Activated CD4-positive, alpha-beta T cell treated with anti-CD3 and anti-CD28 coated beads, Interleukin-2, amount 50 U/mL, for 16 hours (primary cell): ENCODE data around the gene ARHGAP26.

Experiments
- DNase-seq: peaks from one replicate; pipeline ENCODE4 v3.0.0-alpha.2; 2020

ARHGAP26 gene

DNA sequence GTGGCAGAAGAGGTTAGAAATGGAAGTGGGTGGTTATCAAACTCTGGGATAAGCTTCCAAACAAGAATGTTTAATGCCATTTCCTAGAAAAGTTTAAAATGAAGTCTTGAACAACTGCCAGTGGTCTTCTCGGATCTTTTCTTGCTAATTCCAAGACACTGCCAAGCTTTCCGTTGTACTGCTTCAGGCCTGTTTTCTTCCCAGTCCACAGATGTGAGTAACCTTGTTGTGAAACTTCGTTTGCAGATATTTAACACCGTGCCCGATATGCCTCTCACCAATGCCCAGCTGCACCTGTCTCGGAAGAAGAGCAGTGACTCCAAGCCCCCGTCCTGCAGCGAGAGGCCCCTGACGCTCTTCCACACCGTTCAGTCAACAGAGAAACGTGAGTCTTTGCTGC lies 363.5 kb downstream of the ARHGAP26 start:
- DNase-seq, result no peak

DNA sequence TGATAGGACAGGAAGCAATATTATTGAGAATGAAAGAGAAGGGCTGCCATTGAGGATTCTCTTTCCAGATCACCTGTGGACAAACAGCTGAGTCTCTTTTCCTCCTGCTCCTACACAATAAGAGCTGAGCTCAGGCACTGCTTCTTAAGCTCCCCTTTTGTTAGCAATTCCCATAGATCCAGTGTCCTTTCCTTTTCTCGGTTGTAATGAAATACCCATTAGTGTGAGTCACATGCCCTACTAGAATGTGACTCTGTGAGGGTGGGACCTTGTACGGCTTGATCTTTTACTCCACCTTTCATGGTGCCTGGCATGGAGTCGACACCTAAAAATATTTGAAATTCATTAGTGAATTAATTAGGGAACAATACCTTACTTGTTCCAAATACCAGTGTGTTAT lies 364.1 kb downstream of the ARHGAP26 start:
- no peak for DNase-seq

DNA sequence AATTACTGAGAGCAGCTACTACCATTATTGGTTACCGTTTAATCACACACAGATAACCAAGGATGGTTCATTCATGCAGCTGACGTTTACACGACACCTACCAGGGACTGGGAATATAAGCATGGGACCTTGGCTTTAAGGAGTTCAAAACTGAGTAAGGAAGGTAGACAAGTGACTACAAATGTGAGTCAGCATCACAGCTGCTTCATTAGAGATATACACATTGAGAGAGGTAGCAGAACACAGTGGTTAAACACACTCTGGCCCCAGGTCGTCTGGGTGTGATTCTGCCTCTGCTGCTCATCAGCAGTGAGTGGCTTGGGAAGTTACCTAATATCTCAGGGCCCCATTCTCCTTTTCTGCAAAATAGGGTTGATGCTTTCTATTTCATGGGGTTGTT lies 364.7 kb downstream of the ARHGAP26 start:
- peak; percentile 19 for DNase-seq

DNA sequence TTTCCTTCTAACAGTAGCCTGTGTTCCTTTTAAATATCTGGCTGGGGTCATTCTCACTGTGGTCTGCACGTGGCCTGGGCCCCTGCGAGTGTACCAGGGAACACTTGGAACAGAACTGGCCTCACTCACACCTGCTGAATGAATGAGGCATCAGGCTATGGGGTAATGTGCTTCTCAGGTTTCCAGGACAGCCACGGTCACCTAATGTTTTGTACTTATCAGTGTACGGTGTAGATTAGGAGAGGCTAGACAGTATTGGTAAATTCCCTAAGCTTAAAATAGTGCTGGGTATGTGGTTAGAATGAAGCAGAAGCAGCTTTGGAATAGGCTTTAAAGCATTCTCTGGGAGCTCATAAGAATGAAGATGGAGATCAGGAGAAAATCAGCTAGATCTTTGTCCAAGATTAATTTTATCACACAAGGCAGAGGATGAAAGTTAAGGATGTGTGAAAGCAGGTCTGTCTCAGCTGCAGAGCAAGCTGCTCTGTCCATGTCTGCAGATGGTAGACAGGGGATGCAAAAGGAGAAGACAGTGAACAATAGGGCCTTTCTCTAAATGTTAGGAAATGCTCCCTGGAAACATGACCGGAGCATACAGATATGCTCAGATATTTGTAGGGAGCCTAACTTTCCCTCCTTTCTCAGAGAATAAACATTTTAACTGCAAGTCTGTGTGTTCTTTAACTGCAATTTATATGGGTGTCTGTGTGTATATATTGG lies 365.8 kb downstream of the ARHGAP26 start:
- no peak for DNase-seq

DNA sequence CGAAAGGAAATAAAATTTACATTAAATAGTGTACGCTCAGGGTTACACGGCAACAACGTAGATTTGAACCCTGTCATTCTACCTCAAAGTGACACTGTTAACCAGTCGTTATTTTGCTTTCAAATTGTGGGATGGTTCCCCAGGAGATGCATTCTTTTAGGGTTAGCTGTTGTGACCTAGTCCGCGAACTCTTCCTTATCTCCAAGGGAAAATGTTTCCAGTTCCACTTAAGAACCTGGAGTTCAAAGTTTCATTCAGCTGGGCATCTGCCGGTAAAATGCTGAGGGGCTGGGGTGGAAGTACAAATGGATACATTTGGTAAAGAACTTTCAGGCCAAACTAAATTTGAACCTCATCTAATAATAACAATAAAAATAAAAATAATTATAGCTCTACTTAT lies 368.7 kb downstream of the ARHGAP26 start:
- DNase-seq, result no peak

DNA sequence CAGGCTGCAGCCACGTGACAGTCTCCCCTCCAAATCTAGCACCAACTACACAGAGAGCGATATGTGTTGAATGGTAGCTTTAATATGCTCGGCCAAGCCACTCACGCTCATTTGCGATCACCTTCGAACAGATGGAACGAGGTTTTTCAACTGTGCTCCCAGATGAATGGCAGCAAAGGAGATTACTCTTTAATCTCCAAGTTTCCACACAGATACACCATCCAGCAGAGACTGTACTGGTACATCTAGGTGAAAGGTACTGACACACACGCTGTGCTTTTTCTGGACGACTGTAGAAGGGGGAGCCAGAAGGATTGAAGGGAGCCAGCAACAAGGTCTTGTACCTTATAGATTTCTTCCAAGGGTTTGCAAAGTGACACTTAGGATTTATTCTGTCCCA lies 369.4 kb downstream of the ARHGAP26 start:
- DNase-seq, result no peak

DNA sequence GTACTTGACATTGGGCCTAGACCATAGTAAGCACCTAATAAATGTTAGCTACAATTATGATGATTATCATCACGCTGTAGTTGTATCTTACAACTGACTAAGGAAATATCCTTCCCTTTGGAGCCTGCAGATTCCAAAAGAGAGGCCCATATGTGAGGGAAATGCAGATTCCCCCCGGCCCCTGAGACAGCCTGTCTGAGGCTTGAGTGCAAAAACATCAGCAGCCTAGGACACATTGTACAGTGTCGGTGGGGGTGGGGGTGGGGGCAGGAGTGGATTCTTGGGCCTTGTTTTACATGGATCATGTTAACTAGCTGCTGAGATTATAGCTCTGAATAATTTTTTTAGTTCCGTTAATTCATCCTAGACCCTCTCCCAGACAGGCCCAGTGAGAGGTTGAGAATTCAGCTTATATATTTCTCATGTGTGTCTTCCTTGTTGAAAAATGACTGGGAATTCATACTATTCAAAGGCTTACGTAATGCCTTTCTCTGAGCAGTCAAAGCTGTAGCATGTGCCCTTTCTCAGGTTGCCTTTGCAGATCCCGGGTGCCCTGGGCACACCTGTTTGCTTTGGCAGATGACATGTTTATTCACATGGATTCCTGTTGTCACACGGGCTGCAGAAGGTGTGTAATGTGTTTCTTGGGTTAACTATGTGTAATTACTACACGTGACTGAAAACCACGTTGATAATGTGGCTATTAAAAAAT lies 370.5 kb downstream of the ARHGAP26 start:
- DNase-seq, result no peak

DNA sequence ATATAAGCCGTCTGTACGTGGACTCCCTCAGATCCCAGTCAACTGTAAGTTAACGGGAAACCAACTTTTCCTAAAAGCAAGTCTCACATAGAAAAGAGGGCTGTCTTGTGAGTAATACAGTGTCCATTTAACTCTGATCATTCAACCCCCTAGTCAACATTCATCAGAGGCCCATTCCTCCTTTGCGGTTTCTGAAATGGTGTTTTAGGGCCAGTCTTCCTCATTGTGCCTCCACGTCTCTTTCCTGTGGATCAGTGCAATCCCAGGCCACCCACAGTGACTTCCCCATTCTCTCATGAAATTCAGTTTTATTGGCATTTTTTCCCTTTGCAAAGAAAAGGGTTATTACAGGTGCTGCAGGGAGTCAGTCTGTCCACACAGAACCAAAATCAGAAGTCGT lies 371.5 kb downstream of the ARHGAP26 start:
- no peak for DNase-seq

DNA sequence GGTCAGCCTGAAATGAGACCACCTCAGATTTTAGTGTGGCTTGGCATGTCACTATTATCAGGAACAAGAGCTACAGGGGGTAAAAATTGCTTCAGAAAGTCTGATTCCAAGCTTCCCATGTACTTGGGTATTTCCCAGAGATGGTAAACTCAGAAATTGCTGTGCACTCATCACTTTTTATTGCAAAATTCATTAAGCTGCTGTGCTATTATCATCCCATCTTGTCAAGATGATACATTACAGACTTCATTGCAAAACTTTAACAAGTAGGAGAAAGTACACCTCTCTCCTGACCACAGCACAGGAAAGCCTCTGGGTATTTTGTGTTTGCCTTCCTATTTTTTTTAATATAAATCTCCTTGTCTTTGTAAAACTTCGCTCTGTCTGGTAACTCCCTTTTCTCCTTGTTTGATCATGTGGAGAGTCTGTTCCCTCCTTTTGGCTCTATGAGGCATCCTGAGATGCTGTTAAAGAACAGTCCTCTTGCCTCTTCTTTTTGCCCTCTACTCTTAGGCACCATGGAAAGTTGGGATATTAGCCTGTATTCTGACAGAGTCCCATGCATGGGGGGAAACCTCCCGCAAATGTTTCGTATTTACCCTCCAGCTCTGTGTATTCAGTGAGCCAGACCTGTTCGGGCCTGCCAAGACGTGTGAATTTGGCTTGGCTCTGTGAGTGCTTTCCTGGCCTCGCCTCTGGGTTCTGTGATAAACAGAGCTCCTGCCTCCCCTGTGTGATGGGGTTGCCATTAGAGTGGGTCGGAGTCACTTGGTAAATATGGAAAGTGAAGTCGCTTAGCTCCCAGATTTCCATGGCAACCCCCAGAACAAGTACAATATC lies 372.6 kb downstream of the ARHGAP26 start:
- DNase-seq, result no peak

DNA sequence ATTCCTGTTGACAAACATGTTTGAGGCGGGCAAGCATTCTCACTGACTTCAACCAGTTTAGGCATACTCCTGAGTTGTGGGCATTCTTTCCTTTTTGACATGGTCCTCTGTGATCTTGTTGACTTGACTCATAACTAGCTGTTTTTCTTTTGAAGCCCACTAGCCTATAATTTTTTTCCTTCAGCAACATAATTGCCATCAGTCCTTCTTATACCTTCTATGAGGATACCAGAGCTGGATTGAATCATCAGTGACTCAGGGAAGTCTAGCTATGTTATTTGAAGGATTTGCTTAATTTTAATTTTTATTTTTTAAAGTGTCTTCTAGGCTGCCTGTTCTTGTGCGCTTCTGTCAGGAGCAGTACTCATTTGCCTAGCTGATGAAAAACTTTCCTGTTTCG lies 373.8 kb downstream of the ARHGAP26 start:
- DNase-seq, result no peak

DNA sequence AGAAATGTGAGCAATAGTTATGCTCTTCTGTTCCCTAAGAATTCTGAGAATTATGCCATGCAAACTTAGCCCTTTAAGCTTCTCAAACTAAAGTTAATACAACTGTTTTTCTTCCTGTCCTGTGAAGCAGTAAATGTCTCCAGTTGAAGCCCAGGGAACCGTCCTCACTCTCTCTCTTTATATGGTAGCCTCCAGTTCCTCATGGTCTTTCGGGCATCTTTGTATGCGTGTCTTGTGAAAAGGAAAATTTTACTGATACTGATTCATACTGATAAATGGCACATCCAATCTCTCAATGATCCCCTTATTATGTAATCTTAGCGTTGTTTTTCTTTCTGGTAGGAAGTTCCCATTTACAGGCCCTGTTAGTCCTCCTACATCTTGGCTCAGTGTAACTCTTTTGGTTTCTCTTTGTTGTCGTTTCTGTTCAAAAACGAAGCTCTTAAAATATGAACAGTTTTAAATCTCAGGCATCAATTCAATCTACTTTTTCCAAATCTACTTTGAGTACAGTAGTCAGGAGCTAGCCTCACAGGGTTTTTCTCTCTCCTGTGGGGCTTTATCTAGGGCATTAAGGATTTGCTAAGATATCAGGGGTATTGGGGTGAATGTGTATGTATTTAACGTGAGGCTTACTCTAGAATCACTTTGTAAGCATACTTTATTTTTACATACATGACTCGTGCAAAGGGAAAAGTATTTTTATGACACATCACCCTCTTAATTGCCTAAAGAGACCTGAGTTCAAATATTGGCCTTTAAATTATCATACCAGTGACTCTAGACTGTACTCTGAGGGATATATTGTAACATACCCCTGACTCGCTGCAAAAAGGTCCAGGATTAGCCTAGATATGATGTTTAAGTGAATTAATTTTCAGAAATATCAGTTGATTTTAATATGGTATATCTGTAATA lies 375.3 kb downstream of the ARHGAP26 start:
- DNase-seq, result no peak

DNA sequence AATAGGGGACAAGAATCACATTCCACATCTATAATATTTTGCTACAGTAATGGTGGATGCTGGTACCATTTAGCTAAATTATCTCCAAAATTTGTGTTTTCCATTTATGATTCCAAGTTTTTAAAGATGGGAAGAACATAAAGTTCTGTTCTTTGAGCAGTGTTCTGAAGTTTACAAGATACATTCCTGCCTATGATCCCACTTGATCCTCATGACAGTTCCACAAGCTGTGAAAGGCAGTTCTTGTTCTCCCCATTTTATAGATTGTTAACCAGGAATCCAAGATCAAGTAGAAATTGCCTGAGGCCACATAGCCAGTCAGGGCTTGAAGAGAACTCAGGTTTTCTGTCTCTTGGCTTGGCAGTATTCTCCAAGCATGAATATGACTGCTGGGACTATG lies 376.0 kb downstream of the ARHGAP26 start:
- no peak for DNase-seq

DNA sequence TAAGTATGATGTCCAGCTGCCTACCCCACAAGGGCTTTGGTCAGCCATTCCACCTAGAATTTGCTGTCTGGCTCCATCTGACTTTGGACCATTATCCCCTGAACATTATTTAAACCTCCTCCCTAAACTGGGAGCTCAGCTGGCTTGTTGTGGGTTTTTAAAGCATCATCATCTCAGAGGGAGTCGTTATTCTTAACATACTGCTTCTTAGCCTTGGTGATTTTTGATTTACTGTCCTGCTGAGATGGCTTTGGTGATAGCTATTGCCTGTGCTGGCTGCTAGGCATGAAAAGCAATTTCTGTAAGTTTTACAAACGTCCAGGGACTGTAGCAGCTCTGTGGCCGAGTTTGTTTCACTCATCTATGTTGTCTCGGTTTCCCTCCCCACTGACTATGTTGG lies 377.2 kb downstream of the ARHGAP26 start:
- DNase-seq, result no peak

DNA sequence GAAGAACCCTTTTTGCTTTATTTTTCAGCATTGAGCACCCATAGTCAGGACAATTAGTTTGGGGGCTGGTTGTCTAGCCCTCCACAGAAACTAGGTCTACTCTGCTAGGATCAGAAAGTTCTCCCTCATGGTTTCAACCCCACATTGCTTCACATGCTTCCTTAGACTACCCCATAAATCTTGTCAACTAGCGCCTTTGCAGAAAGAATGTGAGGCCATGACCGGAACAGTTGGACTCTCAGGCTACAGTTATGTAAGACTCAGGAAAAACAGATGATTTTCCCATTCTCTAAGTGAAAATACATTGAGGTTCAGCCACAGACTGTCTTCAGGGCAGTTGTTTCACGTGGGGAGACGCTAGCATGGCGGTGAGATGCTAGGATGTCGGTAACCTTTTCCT lies 377.7 kb downstream of the ARHGAP26 start:
- DNase-seq, result no peak

DNA sequence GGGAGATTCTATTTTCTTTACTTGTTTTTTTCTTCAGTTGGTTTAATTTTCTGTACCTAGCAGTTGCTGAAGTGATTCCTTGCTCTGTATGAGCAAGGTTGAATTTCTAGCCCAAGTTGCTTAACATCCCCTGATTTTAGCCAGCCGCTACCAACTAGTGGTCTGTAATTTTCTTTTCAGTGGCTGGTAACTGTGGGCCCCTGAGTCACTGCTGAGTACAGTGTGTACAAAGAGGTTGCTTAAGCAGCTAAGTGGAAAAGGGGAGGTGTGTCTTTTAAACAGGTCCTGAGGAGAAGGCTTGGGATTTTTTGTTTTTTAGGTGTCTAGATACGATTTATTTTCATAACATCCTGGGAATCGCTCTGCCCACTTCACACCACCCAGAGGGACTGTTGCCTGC lies 378.6 kb downstream of the ARHGAP26 start:
- no peak for DNase-seq

DNA sequence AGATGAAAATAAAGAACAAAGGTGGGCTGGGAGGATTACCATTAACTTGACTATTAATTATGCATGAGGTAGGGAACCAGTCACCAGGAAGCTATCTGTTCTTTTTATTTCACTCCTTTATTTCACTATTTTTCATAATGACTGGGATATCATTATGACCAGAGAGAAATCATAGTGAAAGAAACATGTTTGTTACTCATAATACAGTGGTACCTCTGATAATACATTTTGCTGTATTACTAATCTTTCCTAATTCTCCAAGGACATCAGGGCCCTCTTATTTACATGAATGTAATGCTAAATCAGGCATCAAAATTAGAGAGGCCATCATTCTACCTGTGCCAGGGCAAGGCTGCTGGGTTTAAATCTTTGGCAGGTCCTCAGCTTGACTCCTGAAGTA lies 379.6 kb downstream of the ARHGAP26 start:
- DNase-seq, result no peak

DNA sequence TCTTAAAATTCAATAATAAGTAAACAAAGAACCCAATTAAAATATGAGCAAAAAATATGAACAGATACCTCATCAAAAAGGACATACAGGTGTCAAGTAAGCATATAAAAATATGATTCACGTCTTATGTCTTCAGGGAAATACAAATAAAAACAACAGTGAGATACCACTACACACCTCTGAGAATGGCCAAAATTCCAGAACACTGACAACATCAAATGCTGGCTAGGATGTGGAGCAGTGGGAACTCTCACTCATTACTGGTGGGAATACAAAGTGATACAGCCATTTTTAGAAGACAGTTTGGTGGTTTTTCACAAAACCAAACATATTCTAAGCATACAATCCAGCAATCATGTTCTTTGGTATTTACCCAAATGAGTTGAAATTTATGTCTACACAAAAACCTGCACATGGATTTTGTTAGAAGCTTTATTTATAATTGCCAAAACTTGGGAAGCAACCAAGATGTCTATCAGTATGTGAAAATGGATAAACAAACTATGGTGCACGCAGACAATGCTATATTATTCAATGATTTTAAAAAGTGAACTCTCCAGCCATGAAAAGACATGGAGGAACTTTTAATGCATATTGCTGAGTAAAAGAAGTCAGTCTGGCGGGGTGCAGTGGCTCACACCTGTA lies 381.0 kb downstream of the ARHGAP26 start:
- no peak for DNase-seq

DNA sequence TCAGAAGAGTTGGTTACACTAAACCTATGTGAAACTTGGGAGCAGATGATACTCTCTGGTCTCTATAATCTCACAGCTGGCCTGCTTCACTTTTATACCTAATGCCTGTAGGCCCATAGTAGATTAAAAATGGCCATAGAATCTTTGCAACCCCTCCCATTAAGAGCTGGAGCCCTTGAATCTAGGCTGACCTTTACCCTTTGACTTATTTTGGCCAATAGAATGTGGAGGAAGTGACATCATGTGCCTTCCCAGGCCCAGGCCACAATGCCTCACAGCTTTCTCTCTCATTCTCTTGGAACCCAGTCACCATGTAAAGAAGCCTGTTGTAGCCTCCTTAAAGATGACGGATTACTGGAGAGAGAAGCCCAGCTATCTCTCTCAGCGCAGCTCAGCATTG lies 382.3 kb downstream of the ARHGAP26 start:
- no peak for DNase-seq

DNA sequence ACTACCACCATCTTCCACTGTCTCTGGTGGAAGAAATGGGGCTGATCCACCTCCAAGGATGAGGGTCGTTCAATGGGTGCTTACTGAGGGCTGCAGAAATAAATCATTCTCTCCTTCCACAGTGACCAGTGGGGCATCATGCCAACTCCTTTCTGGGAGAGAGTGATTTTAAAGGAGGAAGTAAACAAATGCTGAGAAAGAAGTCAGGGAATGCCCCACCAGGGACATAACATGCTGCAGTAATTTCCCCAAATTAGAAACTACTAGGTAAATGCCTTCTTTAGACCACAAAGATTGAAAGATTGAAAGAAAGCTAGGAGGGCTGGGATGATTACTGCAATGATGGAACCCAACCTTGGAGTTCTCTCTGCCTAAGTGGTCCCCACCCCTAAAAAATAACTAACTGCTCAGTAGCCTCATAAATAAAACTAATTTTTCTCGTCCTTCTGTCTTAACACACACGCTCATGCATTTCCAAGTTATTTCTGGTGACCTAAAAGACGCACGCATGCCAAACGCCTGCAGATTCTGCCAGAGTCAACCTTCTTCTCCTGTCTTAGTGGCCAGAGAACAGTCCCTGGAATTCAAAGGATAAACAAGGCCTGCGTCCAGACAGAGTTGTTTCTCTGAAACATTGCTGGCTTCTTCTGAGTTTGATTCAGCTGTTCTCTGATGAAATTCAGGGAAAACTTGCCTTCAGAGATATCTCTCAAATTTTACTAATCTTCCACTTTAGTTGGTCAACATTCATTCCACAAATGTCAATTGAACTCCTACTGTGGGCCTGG lies 383.3 kb downstream of the ARHGAP26 start:
- DNase-seq, result no peak

DNA sequence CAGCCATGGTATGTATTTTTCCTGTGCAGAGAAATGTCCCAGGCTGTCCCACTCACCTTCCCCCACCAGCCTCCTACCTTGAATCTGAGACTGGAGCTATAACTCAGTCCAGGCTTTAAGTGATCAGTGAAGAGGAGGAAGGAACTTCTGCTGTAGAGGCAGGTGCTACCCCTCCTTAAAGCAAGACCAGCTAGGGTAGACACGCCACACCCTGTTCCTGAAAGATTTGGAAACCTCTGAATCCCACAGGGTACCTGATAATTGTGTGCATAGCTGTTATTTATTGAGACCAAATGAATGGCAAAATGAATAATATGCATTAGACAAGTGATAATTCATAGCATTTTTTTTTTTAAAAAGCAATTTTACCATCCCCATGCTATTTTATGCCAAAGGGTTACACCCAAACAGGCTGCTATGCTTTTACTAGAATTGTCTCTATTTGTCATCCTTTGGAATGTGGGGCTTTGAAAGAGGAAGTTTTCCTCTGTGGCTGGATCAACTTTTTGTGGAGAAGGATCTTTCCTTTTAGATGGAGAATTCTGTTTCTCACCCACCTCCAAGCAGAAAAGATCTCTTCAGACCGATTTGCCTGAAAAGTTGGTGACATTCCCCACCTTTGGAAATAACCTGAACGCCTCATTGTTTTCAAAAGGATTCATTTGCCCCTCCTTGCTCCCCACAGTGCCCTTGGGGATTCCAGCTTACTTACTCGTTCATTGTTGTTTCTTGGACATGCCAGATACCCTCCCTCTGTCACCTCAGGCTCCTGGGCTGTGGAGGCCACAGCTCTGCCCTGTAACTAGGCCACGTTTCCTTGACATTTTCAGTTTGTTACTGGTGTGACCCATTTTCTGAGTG lies 384.6 kb downstream of the ARHGAP26 start:
- DNase-seq, result no peak
